ENCODE data around the gene NR3C2.

NR3C2 gene

GRCh38 chr4:148034813-148035212 lies 407.4 kb downstream of the NR3C2 start:
- H3K4me3 ChIP-seq (ENCODE audit: control insufficient read depth, low read depth, low read length), result no peak overlapping the region
- no peak for TF ChIP-seq CTCF (conservative IDR thresholded peaks at IDR 0.05; ENCODE audit: control insufficient read depth, insufficient read depth, low read depth, low read length)
- no peak for DNase-seq (ENCODE audit: low read depth)

- DNase-seq (ENCODE audit: low read depth), result peak; percentile 79
- no peak for TF ChIP-seq CTCF (conservative IDR thresholded peaks at IDR 0.05; ENCODE audit: control insufficient read depth, insufficient read depth, low read depth, low read length)
- no peak overlapping the region for H3K4me3 ChIP-seq (ENCODE audit: control insufficient read depth, low read depth, low read length)
Observed at GRCh38 chr4:148030193-148030873, 411.9 kb downstream of the NR3C2 start.

GRCh38 chr4:148029781-148030180 lies 412.4 kb downstream of the NR3C2 start:
- TF ChIP-seq CTCF (conservative IDR thresholded peaks at IDR 0.05; ENCODE audit: control insufficient read depth, insufficient read depth, low read depth, low read length), result no peak
- H3K4me3 ChIP-seq (ENCODE audit: control insufficient read depth, low read depth, low read length), result no peak overlapping the region
- DNase-seq (ENCODE audit: low read depth), result no peak
